HCT116 (cell line): ENCODE data around the gene SNORC. TPM values are rescaled to one million over a fixed set of nuclear protein-coding genes. Genes with fewer than 3 reads are reported as not detected.

Experiments used
- ATAC-seq: fragments of 200-7000 bp; cut with Tn5 transposase; 2 replicates; pipeline ENCODE4 v1.9.1; 2020; ENCODE audit warnings: mild to moderate bottlenecking, moderate library complexity
- BruUV-seq: library from RNA; stranded (reverse); fragments of 400-500 nt; replicated peaks from 2 replicates; lab custom pipeline; 2021; lab: Mats Ljungman, UMichigan
- CTCF ChIA-PET: fragments of 300-600 bp; sonication (Branson Sonifier 250); formaldehyde crosslinking; loops from one replicate; lab custom pipeline; 2021; ENCODE audit warnings: antibody characterized with exemption; lab: Charles Lee
- POLR2A ChIA-PET: fragments of 300-600, 350-600 bp; sonication (Branson Sonifier 250); formaldehyde crosslinking; loops from one replicate; lab custom pipeline; 2021; ENCODE audit warnings: antibody characterized with exemption; lab: Charles Lee
- RAD21 ChIA-PET, 2 experiments: fragments of 300-600 bp; sonication (Branson Sonifier 250); formaldehyde crosslinking; loops; one replicate each; lab custom pipeline; 2023; ENCODE audit warnings: low total read pairs in 2 of 2; ENCODE audit not compliant: uncharacterized antibody in 2 of 2, unreplicated experiment in 2 of 2, low non-redundant PET in 1 of 2; lab: Charles Lee
- DNase-seq: peaks from one replicate; pipeline ENCODE4 v3.0.0-alpha.2; 2010; ENCODE audit warnings: low read depth, low spot score
- H2AFZ ChIP-seq: fragments of 200-600 bp; shearing (Covaris generic), sonication (generic); 2 replicates; pipeline ENCODE4 v1.6.1; 2017; ENCODE audit warnings: low read depth, mixed run types, mixed read lengths, antibody characterized with exemption, low read length; ENCODE audit not compliant: poor library complexity, severe bottlenecking
- H3K27ac ChIP-seq: 2 replicates; pipeline ENCODE4 v1.5.1; 2012; ENCODE audit warnings: low read depth, low read length
- H3K27me3 ChIP-seq: fragments of 200-600 bp; sonication (generic); 2 replicates; pipeline ENCODE4 v1.6.1; 2016; ENCODE audit warnings: mixed run types, low read length, mixed read lengths; ENCODE audit not compliant: insufficient read depth
- H3K36me3 ChIP-seq, 2 experiments: fragments of 200-500 bp in 1 of 2; fragments of 200-600 bp in 1 of 2; sonication (Bioruptor generic) in 1 of 2; sonication (generic) in 1 of 2; 2 replicates each; pipeline versions ENCODE4 v1.5.1 to v1.6.1; 2014 to 2016; ENCODE audit warnings: low read length in 2 of 2, inconsistent platforms in 1 of 2, mixed read lengths in 1 of 2, mixed run types in 1 of 2; ENCODE audit not compliant: insufficient read depth in 2 of 2, control insufficient read depth in 1 of 2
- H3K4me1 ChIP-seq, 2 experiments: fragments of 200-600 bp in 1 of 2; sonication (generic) in 1 of 2; 2 replicates each; pipeline versions ENCODE4 v1.5.1 to v1.6.1; 2012 to 2017; ENCODE audit warnings: low read length in 2 of 2, inconsistent platforms in 1 of 2, mild to moderate bottlenecking in 1 of 2, mixed read lengths in 1 of 2, mixed run types in 1 of 2, moderate library complexity in 1 of 2; ENCODE audit not compliant: insufficient read depth in 2 of 2, control insufficient read depth in 1 of 2
- H3K4me2 ChIP-seq: fragments of 200-600 bp; sonication (generic); 2 replicates; pipeline ENCODE4 v1.6.1; 2017; ENCODE audit warnings: mixed run types, low read length, mixed read lengths
- H3K4me3 ChIP-seq, 2 experiments: fragments of 200-600 bp in 1 of 2; sonication (generic) in 1 of 2; replicated peaks in 1 of 2; 2 replicates each; pipeline ENCODE4 v1.5.1; 2011 to 2016; ENCODE audit warnings: low read length in 2 of 2, control low read depth in 1 of 2, low read depth in 1 of 2, mild to moderate bottlenecking in 1 of 2, mixed read lengths in 1 of 2, mixed run types in 1 of 2
- H3K79me2 ChIP-seq: fragments of 200-600 bp; sonication (generic); 2 replicates; pipeline ENCODE4 v1.6.1; 2017; ENCODE audit warnings: mild to moderate bottlenecking, mixed run types, low read length, moderate library complexity, mixed read lengths; ENCODE audit not compliant: insufficient read depth
- H3K9ac ChIP-seq: fragments of 200-600 bp; sonication (generic); 2 replicates; pipeline ENCODE4 v1.6.1; 2016; ENCODE audit warnings: low read length, mixed read lengths
- H3K9me2 ChIP-seq: fragments of 200-600 bp; sonication (generic), shearing (Covaris generic); 2 replicates; pipeline ENCODE4 v1.6.1; 2017; ENCODE audit warnings: mixed run types, mild to moderate bottlenecking, moderate library complexity; ENCODE audit not compliant: insufficient read depth
- H3K9me3 ChIP-seq, 2 experiments: fragments of 200-500 bp in 1 of 2; fragments of 200-600 bp in 1 of 2; sonication (Bioruptor generic) in 1 of 2; sonication (generic) in 1 of 2; 2 replicates each; pipeline ENCODE4 v1.6.1; 2014 to 2017; ENCODE audit warnings: low read length in 2 of 2, mixed read lengths in 2 of 2, inconsistent platforms in 1 of 2, low read depth in 1 of 2, mild to moderate bottlenecking in 1 of 2, mixed run types in 1 of 2, moderate library complexity in 1 of 2; ENCODE audit not compliant: control insufficient read depth in 1 of 2, insufficient read depth in 1 of 2
- H4K20me1 ChIP-seq: fragments of 200-600 bp; sonication (generic), shearing (Covaris generic); 2 replicates; pipeline ENCODE4 v1.6.1; 2017; ENCODE audit warnings: mixed run types, mild to moderate bottlenecking, moderate library complexity; ENCODE audit not compliant: insufficient read depth
- FOSL1 ChIP-seq: IDR thresholded peaks from 2 replicates; pipeline ENCODE4 v1.6.1; 2012; ENCODE audit warnings: low read depth
- JUND ChIP-seq: IDR thresholded peaks from 2 replicates; pipeline ENCODE4 v1.6.1; 2012
- POLR2AphosphoS5 ChIP-seq: IDR thresholded peaks from 2 replicates; pipeline ENCODE4 v1.6.1; 2011; ENCODE audit warnings: mild to moderate bottlenecking, low read depth, low read length, moderate library complexity
- REST ChIP-seq: IDR thresholded peaks from 2 replicates; pipeline ENCODE4 v1.6.1; 2012; ENCODE audit warnings: low read depth
- SRF ChIP-seq: IDR thresholded peaks from 2 replicates; pipeline ENCODE4 v1.6.1; 2012; ENCODE audit warnings: low read depth
- TCF7L2 ChIP-seq: IDR thresholded peaks from 2 replicates; pipeline ENCODE4 v1.7.0; 2011; ENCODE audit warnings: borderline replicate concordance, inconsistent platforms; ENCODE audit not compliant: insufficient read depth, insufficient read length; ENCODE audit errors: extremely low read depth
- ZFX ChIP-seq: fragments of 450-650 bp; IDR thresholded peaks from 2 replicates; pipeline ENCODE4 v1.6.1; 2017
- ZNF274 ChIP-seq: fragments of 200-500 bp; sonication (Bioruptor generic); IDR thresholded peaks from 2 replicates; pipeline ENCODE4 v1.6.1; 2014; ENCODE audit warnings: mild to moderate bottlenecking, low read depth, low read length, inconsistent platforms
- intact Hi-C: fragments of 100-400 bp; cut with micrococcal nuclease; formaldehyde crosslinking; loops from 2 replicates; pipeline ENCODE4 v1.10.0; 2022
- total RNA-seq: library from RNA; stranded (reverse); gene quantifications from one replicate; pipeline ENCODE4 v1.2.1, GENCODE V29; 2021; ENCODE audit not compliant: unreplicated experiment
- TF ChIP-seq, protein P1 (sequence below), 3 experiments: fragments of 200-600 bp in 1 of 3; sonication (generic) in 1 of 3; IDR thresholded peaks in 2 of 3; conservative IDR thresholded peaks in 1 of 3; 2 replicates each; pipeline ENCODE4 v1.5.1; 2012 to 2017; ENCODE audit warnings: low read depth in 2 of 3, low read length in 2 of 3, antibody characterized with exemption in 1 of 3, borderline replicate concordance in 1 of 3, control low read depth in 1 of 3, mild to moderate bottlenecking in 1 of 3, mixed read lengths in 1 of 3, mixed run types in 1 of 3, moderate library complexity in 1 of 3; ENCODE audit not compliant: insufficient read depth in 1 of 3

SNORC gene
- total RNA-seq, 1 experiment from 2014 or later, result 14.0 TPM

- TF ChIP-seq, protein P1, sequence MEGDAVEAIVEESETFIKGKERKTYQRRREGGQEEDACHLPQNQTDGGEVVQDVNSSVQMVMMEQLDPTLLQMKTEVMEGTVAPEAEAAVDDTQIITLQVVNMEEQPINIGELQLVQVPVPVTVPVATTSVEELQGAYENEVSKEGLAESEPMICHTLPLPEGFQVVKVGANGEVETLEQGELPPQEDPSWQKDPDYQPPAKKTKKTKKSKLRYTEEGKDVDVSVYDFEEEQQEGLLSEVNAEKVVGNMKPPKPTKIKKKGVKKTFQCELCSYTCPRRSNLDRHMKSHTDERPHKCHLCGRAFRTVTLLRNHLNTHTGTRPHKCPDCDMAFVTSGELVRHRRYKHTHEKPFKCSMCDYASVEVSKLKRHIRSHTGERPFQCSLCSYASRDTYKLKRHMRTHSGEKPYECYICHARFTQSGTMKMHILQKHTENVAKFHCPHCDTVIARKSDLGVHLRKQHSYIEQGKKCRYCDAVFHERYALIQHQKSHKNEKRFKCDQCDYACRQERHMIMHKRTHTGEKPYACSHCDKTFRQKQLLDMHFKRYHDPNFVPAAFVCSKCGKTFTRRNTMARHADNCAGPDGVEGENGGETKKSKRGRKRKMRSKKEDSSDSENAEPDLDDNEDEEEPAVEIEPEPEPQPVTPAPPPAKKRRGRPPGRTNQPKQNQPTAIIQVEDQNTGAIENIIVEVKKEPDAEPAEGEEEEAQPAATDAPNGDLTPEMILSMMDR (IDR thresholded peaks at IDR 0.05 in 2 of 3, conservative IDR thresholded peaks at IDR 0.05 in 1 of 3; ENCODE audit: borderline replicate concordance in 1 of 3, insufficient read depth in 1 of 3, low read depth in 2 of 3, low read length in 2 of 3), result no peak
- TF ChIP-seq ZNF274 (no peak), POLR2AphosphoS5 (no peak), FOSL1 (no peak), JUND (no peak)
Observed at GRCh38 chr2:232884001-232884421, 13.9 kb downstream of the SNORC start (continued).

DNA sequence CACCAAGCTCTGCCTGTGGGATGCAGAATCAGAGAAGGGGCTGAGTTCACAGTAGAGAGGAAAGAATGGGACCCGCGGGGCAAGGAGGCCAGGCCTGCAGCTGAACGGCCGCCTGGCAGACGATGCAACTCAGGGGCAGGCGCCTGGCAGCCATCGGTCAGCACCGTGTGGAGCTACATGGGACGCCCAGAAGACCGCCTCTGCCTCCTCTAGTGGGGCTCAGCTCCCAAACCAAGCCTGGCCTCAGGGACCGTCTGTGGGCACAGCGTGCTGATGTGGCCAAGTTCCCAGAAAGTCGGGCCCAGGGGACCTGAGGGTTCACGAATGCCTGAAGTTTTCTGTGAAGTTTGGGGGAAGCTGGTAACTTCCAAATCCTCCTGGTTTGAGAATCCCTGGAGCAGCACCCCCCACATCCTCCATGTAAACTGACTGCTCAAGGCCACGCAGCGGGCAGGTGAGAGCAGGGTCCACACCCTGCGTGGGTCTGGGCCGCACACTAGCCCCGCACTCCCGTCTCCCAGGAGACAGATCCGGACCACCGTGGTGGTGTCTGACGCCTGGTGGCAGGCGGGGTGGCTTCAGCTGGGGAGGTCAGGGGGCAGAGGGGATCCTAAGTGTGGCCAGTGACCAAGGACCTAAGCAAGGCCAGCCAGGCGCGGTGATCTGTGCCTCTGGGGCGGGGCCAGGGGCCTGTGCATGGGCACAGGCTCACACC lies 14.6 kb downstream of the SNORC start:
- no peaks in the 10 kb centered on the region for H4K20me1 ChIP-seq
- intact Hi-C loops, result no loop called here
- ChIA-PET RAD21 (no interaction called here), POLR2A (no interaction called here), CTCF (interaction anchor here (1.1 to 1.2 kb wide), 2 partner anchors 31 to 144 kb away, joined by 3 read pairs; no protein-coding TSS in a partner anchor)
- no peaks in the 10 kb centered on the region for H3K36me3 ChIP-seq
- TF ChIP-seq REST (no peak), SRF (no peak), ZFX (no peak), JUND (no peak), TCF7L2 (no peak)
- TF ChIP-seq, protein P1 (IDR thresholded peaks at IDR 0.05 in 2 of 3, conservative IDR thresholded peaks at IDR 0.05 in 1 of 3; ENCODE audit: borderline replicate concordance in 1 of 3, insufficient read depth in 1 of 3, low read depth in 2 of 3, low read length in 2 of 3), result no peak
- peaks cover 0 to under 1% of the 10 kb centered on the region in 2 experiments; a peak in 1 of 4 replicates for H3K4me1 ChIP-seq
- DNase-seq (no peak), ATAC-seq (no peak)
- no peaks in the 10 kb centered on the region for H3K27me3 ChIP-seq
- no peak overlapping the region for H2AFZ ChIP-seq
- no peaks in the 10 kb centered on the region for H3K9me2 ChIP-seq
- no TSS peak for BruUV-seq
- no peak overlapping the region for H3K4me3 ChIP-seq
- no peak overlapping the region for H3K9ac ChIP-seq
- H3K4me2 ChIP-seq, result no peak overlapping the region
- H3K79me2 ChIP-seq, result no peaks in the 10 kb centered on the region
- no peak overlapping the region for H3K27ac ChIP-seq
- no peaks in the 10 kb centered on the region for H3K9me3 ChIP-seq
